Stomach (tissue), 9 donors: ENCODE results near the gene REXO1. TPM values are rescaled to one million over a fixed set of nuclear protein-coding genes. Genes with fewer than 3 reads are reported as not detected.

ENCODE experiments used
- DNase-seq, 2 donors: peaks; one replicate each; pipeline versions ENCODE4 v3.0.0 to v3.0.0-alpha.2; 2013 to 2019
- H3K27ac ChIP-seq, 5 donors: fragments of 200-600 bp in 4 of 5; sonication (generic) in 4 of 5; one replicate each; pipeline ENCODE4 v1.5.1; 2013 to 2019; ENCODE audit warnings: mild to moderate bottlenecking in 1 of 5, moderate library complexity in 1 of 5
- H3K27me3 ChIP-seq, 3 donors: fragments of 200-600 bp; sonication (generic); one replicate each; pipeline ENCODE4 v1.5.1; 2017 to 2019; ENCODE audit warnings: mixed run types in 1 of 3
- H3K36me3 ChIP-seq, 4 donors: fragments of 200-600 bp; sonication (generic); 1 replicate in 3 of 4; 2 replicates in 1 of 4; pipeline ENCODE4 v1.5.1; 2016 to 2019
- H3K4me1 ChIP-seq, 4 donors: fragments of 200-600 bp; sonication (generic); one replicate each; pipeline ENCODE4 v1.5.1; 2016 to 2019
- H3K4me3 ChIP-seq, 4 donors: fragments of 200-600 bp; sonication (generic) in 3 of 4; one replicate each; pipeline ENCODE4 v1.5.1; 2016 to 2019; ENCODE audit warnings: mild to moderate bottlenecking in 1 of 4
- H3K9me3 ChIP-seq, 4 donors: fragments of 200-600 bp; sonication (generic); one replicate each; pipeline ENCODE4 v1.5.1; 2016 to 2019
- CTCF ChIP-seq, 7 experiments: fragments of 450-650 bp in 4 of 7; fragments of 200-600 bp in 3 of 7; sonication (generic) in 3 of 7; IDR thresholded peaks; one replicate each; pipeline ENCODE4 v1.5.1; 2016 to 2019; ENCODE audit warnings: antibody characterized with exemption in 7 of 7, control low read depth in 2 of 7, mild to moderate bottlenecking in 1 of 7
- EP300 ChIP-seq: sonication (generic); formaldehyde crosslinking; IDR thresholded peaks from one replicate; pipeline ENCODE4 v1.6.1; 2017; ENCODE audit warnings: antibody characterized with exemption
- POLR2A ChIP-seq, 4 donors: fragments of 450-650 bp; IDR thresholded peaks; one replicate each; pipeline ENCODE4 v1.6.1; 2016; ENCODE audit warnings: antibody characterized with exemption in 4 of 4, control low read depth in 2 of 4, mild to moderate bottlenecking in 1 of 4, moderate library complexity in 1 of 4
- POLR2AphosphoS5 ChIP-seq, 3 donors: sonication (generic); formaldehyde crosslinking; IDR thresholded peaks; one replicate each; pipeline ENCODE4 v1.6.1; 2016; ENCODE audit warnings: antibody characterized with exemption in 3 of 3
- WGBS, 5 donors: extraction: QIAGEN DNeasy Blood & Tissue Kit in 3 of 5; methylation state at CpG; one replicate each; pipeline versions ENCODE4 v1.1.5 to v1.1.7; 2013 to 2018; 5-methylcytosine and 5-hydroxymethylcytosine counted together
- intact Hi-C: fragments of 100-400 bp; cut with DNase I; formaldehyde crosslinking; loops from one replicate; pipeline ENCODE4 v1.15.1; 2023; ENCODE audit warnings: low total_unique reads
- polyA plus RNA-seq, 3 donors: library from polyadenylated mRNA; stranded (reverse); fragments of 200-250 nt; gene quantifications; one replicate each; pipeline ENCODE4 v1.2.3, GENCODE V29; 2013
- total RNA-seq, 5 donors: library from RNA; depleted of rRNA; stranded (reverse); fragments of >200 nt; gene quantifications; one replicate each; pipeline versions ENCODE4 v1.1.0 to v1.2.3, GENCODE V29; 2014 to 2016
- donor health status: healthy with polysubstance abuse.
- donor health status: Bipolar disorder and iron deficiency.
- donor health status: healthy.

The REXO1 gene
- total and polyA plus RNA-seq, 8 donors: 10.1 to 164 (median 15.6) TPM

GRCh38 chr19:1874554-1875185, 26.4 kb upstream of the REXO1 start:
- TF ChIP-seq EP300 (no peak), POLR2A (IDR thresholded peaks at IDR 0.05) (no peak), POLR2AphosphoS5 (IDR thresholded peaks at IDR 0.05) (no peak), CTCF (IDR thresholded peaks at IDR 0.05) (no peak)
- 3 to 9% (median 8%) methylated on average over 15 to 16 of the region's 16 CpGs for WGBS, 5 donors
- H3K36me3 ChIP-seq: peaks cover 0 to 32% (median 18%) of the 10 kb centered on the region in 4 donors
- peak overlapping the region; percentile 82 to 97 (median 89) for H3K4me3 ChIP-seq
- intact Hi-C loops: no loop called here
- H3K27ac ChIP-seq: peak overlapping the region; percentile 45 to 97 (median 96)
- H3K9me3 ChIP-seq: no peaks in the 10 kb centered on the region
- no peaks in the 10 kb centered on the region for H3K27me3 ChIP-seq
- no peak for DNase-seq
- H3K4me1 ChIP-seq: peaks cover 52 to 68% (median 65%) of the 10 kb centered on the region in 4 donors

DNA sequence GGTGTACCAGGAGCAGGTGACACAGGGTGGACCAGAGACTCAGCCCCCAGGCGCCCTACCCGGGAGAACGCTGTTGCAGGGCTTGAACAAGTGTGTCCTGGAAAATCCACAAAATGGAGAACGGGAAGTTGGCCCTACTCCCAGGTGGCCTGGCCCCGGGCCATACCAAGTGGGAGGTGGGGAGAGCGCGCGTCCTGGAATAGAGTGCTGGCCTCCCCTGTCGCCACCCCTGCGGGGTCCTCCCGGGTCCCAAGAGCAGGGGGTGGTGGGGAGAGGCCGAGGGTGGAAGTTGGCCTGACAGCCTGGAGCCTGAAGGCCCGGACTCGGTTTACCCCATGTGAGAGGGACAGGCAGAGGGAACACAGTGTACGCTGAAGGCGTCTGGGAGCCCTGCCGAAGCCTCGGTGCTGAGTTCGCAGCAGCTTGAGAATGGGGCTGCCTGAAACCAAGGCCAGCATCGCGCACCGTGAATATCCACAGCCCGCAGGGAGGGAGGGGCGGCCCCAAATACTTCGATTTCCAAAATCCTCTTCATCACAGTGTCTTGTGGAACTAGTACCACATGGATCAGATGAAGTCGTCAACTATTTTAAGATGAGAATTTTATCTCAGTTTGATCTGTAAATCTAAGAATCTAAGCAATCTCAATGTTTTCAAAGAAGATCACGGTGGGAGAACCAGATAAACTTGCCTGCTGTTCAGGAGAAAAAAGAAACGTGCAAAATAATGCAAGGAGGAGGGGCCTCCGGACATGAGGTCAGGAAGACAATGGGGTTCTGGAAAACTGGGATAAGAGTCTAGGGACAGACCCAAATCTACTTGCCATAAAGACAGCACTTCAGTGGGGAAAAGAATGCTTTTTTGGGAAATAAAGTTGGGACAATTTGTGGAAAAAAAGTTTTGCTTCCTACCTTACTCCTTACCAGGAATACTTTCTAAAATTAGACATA, 25.5 kb upstream of the REXO1 start:
- Histone ChIP-seq H3K27ac (peak overlapping the region; percentile 74 to 97 (median 96)), H3K36me3 (peaks cover 0 to 28% (median 16%) of the 10 kb centered on the region in 4 donors), H3K27me3 (no peaks in the 10 kb centered on the region), H3K4me3 (peak overlapping the region; percentile 21 to 97 (median 86)), H3K9me3 (no peaks in the 10 kb centered on the region), H3K4me1 (peaks cover 52 to 74% (median 70%) of the 10 kb centered on the region in 4 donors)
- intact Hi-C loops: no loop called here
- WGBS, 5 donors: 22 to 43% (median 29%) methylated on average over 25 to 29 of the region's 29 CpGs
- peak in 1 of 2 donors; percentile 77 for DNase-seq
- TF ChIP-seq CTCF (IDR thresholded peaks at IDR 0.05) (no peak), POLR2A (IDR thresholded peaks at IDR 0.05) (no peak), EP300 (no peak), POLR2AphosphoS5 (IDR thresholded peaks at IDR 0.05) (no peak)

DNA sequence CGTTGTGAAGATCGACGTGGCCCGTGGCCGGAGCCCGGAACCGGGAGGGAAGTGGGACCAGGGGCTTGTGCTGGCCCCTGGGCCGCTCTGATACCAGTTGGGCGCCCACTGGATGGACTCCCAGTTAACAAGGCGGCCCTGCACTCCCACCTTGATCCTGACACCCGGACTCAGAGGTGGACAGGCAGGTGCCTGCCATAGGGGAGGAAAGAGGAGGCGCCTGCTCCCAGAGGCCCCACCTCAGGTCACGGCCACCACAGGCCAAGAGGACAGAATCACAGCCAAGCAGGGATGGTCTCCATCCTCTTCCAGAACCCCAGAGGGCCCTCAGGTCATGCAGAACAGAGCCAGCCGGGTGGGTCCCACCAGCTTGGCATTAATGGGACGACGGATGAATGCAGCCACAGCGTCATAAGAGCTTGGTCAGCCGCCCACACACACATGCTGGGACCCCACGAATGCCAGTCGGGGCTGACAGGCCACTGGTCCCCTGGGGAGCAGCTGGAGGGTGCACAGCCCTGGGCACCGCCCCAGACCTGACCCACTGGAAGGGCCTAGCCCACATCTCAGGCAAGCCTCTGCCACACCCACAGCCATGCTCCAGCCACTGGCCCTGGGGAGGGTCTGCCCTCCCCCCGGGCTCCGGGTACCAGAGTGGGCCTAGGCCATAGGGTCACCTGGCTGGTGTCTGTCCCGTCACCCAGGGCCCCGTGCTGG, 24.7 kb upstream of the REXO1 start:
- peak overlapping the region; percentile 21 to 97 (median 86) for H3K4me3 ChIP-seq
- H3K36me3 ChIP-seq: peaks cover 0 to 24% (median 13%) of the 10 kb centered on the region in 4 donors
- no peak for TF ChIP-seq POLR2A (IDR thresholded peaks at IDR 0.05)
- TF ChIP-seq CTCF (IDR thresholded peaks at IDR 0.05): no peak

GRCh38 chr19:1871630-1872029, 23.3 kb upstream of the REXO1 start:
- intact Hi-C loops: no loop called here

More for the DNA sequence above, 24.7 kb upstream of the REXO1 start:
- Histone ChIP-seq H3K27me3 (no peaks in the 10 kb centered on the region), H3K27ac (peak overlapping the region; percentile 74 to 97 (median 96)), H3K4me1 (peaks cover 52 to 75% (median 71%) of the 10 kb centered on the region in 4 donors), H3K9me3 (no peaks in the 10 kb centered on the region)
- DNase-seq: no peak
- intact Hi-C loops: no loop called here
- WGBS, 5 donors: 56 to 74% (median 58%) methylated on average over 24 to 25 of the region's 25 CpGs

More at GRCh38 chr19:1871630-1872029, 23.3 kb upstream of the REXO1 start:
- TF ChIP-seq CTCF (IDR thresholded peaks at IDR 0.05) (no peak), POLR2AphosphoS5 (IDR thresholded peaks at IDR 0.05) (no peak), EP300 (no peak), POLR2A (IDR thresholded peaks at IDR 0.05) (no peak)
- no peaks in the 10 kb centered on the region for H3K27me3 ChIP-seq
- H3K27ac ChIP-seq: peak overlapping the region in 4 of 5 donors; percentile 95 to 97 (median 96)
- 69 to 90% (median 72%) methylated on average over 7 to 13 of the region's 13 CpGs for WGBS, 5 donors
- no peak overlapping the region for H3K4me3 ChIP-seq
- H3K4me1 ChIP-seq: peaks cover 49 to 68% (median 67%) of the 10 kb centered on the region in 4 donors
- DNase-seq: no peak
- H3K9me3 ChIP-seq: no peaks in the 10 kb centered on the region
- peaks cover 0 to 24% (median 13%) of the 10 kb centered on the region in 4 donors for H3K36me3 ChIP-seq
